Testis (tissue), 2 donors: ENCODE results near the gene TERB2.
"Not testable (repeated sequence)": the region's sequence is repeated elsewhere in the genome, so short reads cannot be mapped to it uniquely, and the experiment has no call there.

Experiments used
- POLR2A ChIP-seq: fragments of 450-650 bp; IDR thresholded peaks from one replicate; pipeline ENCODE4 v1.6.1; 2017; ENCODE audit warnings: antibody characterized with exemption, mild to moderate bottlenecking, moderate library complexity
- TF ChIP-seq, protein P1 (sequence below), 3 experiments: fragments of 450-650 bp in 2 of 3; fragments of 200-600 bp in 1 of 3; sonication (generic) in 1 of 3; IDR thresholded peaks; one replicate each; pipeline ENCODE4 v1.5.1; 2016 to 2019; ENCODE audit warnings: antibody characterized with exemption in 3 of 3, mild to moderate bottlenecking in 2 of 3, moderate library complexity in 1 of 3

DNA sequence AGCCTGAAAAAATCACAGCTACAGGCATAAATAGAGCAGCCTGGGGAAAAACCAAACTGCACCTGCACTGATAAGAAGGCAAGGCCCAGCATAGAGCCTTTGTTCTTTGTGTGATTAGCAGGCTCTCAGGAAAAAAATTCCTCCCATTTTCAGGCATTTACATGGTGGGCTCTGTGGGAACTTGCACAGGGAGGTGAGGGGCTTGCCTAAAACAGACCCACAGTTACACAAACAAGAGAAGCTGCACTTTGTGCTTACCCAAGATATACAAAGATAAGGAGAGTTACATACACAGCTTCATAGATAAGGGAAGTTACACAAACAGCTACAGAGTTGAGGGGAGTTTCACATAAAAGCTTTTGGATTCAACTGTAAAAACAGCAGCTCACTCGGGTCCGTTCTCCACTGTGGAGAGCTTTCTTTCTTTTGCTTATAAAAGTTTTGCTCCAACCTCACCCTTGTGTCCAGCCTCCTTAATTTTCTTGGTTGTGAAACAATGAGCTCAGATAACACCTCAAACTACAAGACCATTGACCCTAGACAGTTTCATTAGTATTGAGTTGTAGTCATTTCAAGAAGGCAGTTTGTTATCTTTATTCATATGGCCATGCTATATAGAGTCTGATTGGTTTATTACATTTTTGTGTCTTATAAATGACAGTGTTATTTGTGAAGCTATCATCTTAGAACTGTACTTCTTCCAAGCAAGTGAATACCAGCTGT, 23.3 kb downstream of the TERB2 start:
- TF ChIP-seq, protein P1, sequence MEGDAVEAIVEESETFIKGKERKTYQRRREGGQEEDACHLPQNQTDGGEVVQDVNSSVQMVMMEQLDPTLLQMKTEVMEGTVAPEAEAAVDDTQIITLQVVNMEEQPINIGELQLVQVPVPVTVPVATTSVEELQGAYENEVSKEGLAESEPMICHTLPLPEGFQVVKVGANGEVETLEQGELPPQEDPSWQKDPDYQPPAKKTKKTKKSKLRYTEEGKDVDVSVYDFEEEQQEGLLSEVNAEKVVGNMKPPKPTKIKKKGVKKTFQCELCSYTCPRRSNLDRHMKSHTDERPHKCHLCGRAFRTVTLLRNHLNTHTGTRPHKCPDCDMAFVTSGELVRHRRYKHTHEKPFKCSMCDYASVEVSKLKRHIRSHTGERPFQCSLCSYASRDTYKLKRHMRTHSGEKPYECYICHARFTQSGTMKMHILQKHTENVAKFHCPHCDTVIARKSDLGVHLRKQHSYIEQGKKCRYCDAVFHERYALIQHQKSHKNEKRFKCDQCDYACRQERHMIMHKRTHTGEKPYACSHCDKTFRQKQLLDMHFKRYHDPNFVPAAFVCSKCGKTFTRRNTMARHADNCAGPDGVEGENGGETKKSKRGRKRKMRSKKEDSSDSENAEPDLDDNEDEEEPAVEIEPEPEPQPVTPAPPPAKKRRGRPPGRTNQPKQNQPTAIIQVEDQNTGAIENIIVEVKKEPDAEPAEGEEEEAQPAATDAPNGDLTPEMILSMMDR (IDR thresholded peaks at IDR 0.05): not testable (repeated sequence)
- not testable (repeated sequence) for TF ChIP-seq POLR2A
